Testis (tissue), 2 donors: ENCODE data around the gene RNF144B.

ENCODE experiments used
- POLR2A ChIP-seq: fragments of 450-650 bp; IDR thresholded peaks from one replicate; pipeline ENCODE4 v1.6.1; 2017; ENCODE audit warnings: antibody characterized with exemption, mild to moderate bottlenecking, moderate library complexity
- TF ChIP-seq, protein P1 (sequence below), 3 experiments: fragments of 450-650 bp in 2 of 3; fragments of 200-600 bp in 1 of 3; sonication (generic) in 1 of 3; IDR thresholded peaks; one replicate each; pipeline ENCODE4 v1.5.1; 2016 to 2019; ENCODE audit warnings: antibody characterized with exemption in 3 of 3, mild to moderate bottlenecking in 2 of 3, moderate library complexity in 1 of 3

DNA sequence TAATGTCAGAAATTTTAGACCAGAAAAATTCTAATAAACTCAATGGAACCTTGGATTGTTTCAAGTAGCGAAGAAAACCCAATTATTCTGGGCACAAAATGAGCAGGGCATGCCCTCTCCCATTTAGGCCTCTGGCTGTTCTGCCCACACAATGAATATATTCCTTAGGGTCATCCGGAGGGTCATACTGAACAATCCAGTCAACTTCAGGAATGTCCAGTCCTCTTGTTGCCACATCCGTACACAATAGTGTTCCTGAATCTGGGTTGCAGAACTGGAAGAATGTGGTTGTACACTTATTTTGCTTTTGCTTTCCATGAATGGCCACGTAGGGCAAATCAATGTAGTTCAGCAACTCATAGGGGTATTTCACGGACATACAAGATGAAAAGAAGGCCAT lies 23.4 kb upstream of the RNF144B start:
- TF ChIP-seq POLR2A: no peak
- TF ChIP-seq, protein P1, sequence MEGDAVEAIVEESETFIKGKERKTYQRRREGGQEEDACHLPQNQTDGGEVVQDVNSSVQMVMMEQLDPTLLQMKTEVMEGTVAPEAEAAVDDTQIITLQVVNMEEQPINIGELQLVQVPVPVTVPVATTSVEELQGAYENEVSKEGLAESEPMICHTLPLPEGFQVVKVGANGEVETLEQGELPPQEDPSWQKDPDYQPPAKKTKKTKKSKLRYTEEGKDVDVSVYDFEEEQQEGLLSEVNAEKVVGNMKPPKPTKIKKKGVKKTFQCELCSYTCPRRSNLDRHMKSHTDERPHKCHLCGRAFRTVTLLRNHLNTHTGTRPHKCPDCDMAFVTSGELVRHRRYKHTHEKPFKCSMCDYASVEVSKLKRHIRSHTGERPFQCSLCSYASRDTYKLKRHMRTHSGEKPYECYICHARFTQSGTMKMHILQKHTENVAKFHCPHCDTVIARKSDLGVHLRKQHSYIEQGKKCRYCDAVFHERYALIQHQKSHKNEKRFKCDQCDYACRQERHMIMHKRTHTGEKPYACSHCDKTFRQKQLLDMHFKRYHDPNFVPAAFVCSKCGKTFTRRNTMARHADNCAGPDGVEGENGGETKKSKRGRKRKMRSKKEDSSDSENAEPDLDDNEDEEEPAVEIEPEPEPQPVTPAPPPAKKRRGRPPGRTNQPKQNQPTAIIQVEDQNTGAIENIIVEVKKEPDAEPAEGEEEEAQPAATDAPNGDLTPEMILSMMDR (IDR thresholded peaks at IDR 0.05): no peak
